HUDEP-2 (cell line): ENCODE measurements around the gene NAV2.
"Not testable (repeated sequence)": the region's sequence is repeated elsewhere in the genome, so short reads cannot be mapped to it uniquely, and the experiment has no call there.

ENCODE experiments used
- DNase-seq, 76 experiments: peaks; one replicate each; lab custom pipeline; 2025; ENCODE audit not compliant: unreplicated experiment in 76 of 76; lab: John Stamatoyannopoulos, UW

The NAV2 gene

GRCh38 chr11:20122131-20122530 is 409.5 kb downstream of the NAV2 start:
- DNase-seq: no peak

GRCh38 chr11:20125927-20126326 is 413.3 kb downstream of the NAV2 start:
- DNase-seq: no peak

- no peak for DNase-seq
These were observed 414.1 kb downstream of the NAV2 start for GRCh38 chr11:20126724-20127123.

DNA sequence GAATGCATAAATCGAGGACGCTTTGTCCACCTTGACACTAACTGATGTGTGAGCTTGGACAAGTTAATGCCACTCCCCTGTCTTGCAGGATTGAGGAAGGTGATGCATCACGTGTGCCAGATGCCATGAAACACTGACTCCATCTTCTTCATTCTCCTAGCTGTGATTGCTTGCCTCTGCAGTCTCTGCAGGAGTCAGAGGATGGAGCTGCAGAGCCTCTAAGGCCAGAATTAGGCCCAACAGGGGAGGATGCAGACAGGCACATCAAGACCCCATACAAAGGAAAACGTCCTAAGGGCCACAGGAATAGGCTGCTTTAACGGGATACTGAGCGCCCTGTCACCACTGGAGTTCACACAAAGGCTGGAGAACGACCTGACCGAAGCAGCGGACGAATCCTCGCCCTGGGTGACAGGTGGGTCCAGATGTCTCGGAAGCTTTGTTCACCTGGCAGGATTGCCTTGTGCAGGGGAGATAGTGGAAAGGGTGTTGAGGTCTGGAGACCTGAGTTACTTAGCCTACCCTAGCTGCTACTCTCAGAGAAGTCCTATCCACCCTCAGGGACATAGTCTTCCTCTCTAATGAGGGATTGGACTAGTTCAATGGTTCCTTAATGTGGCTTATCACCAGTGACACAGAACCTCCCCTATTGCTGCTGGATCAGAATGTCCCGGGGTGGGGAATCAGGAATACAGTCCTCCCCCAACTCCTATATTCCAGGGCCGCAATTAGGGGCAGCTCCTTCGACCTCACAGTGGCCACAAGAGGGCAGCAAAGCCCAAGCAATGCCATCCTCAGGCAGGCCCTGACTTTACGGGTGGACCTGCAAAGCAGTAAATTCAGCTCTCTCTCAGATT is 415.3 kb downstream of the NAV2 start:
- peak in 56 of 76 experiments; percentile 8 to 72 (median 41) for DNase-seq

GRCh38 chr11:20128528-20128825 is 415.8 kb downstream of the NAV2 start:
- DNase-seq: not testable (repeated sequence)

DNA sequence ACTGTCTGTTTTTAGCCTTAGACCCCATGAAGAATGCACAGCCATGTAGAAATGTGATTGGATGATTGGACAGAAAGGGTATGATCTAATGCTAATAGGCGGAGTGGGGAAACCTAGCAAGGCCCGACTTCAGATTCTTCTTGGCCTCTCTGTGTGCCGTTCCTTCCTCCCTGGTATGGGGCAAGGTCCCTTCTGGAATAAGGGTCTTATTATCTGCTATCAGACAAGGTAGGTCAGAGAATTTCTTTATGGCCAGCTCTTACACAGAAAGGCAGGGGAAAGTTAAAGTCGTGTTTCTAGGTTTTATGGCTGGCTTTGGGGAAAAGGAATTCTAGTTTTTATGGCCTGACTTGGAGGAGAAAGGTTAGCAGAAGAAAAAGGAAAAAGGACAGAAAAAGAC is 417.0 kb downstream of the NAV2 start:
- DNase-seq: no peak

GRCh38 chr11:20131788-20132666 is 419.4 kb downstream of the NAV2 start:
- peak in 43 of 76 experiments; percentile 3 to 52 (median 21) for DNase-seq

GRCh38 chr11:20132667-20133039 is 420.0 kb downstream of the NAV2 start:
- DNase-seq: no peak

GRCh38 chr11:20134991-20135736 is 422.5 kb downstream of the NAV2 start:
- no peak for DNase-seq

DNA sequence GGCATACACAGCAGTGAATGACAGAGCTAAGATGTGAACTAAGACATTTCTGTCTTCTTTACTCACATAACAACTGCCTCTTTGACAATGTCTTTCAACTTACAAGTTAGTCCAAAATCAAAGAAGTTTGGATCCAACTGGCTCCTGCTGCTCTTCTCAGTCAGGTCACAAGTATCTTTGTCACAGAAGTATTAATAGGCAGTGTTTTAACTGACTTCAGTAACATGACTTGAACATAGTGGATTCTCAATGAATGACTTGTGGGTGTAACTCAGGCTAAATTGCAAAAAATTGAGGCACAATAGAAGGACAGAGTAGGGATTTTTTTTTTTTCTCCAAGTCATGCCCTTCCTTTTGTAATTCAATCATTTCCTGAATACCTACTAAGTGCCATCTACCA is 425.0 kb downstream of the NAV2 start:
- no peak for DNase-seq

GRCh38 chr11:20138707-20139106 is 426.1 kb downstream of the NAV2 start:
- no peak for DNase-seq

DNA sequence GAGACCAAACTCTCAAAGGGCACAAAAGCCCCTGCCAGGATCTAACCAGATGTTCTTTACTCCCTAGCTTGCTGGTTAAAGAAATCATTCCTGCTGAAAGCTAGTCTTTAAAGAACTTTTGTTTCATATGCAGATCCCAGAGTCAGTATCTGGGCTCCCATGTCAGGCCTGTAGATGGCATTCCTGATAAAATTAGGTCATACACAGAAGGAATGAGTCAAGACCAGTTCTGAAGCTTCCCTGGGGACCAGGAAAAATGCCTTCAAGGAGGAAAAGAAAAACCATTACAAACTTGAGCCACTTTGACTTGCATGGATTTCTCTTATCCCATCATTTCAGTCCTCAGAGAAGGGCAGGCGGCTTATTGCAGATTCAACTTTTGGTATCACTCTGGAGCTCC is 441.7 kb downstream of the NAV2 start:
- no peak for DNase-seq

- DNase-seq: no peak
These were observed 443.1 kb downstream of the NAV2 start for GRCh38 chr11:20155683-20156279.

DNA sequence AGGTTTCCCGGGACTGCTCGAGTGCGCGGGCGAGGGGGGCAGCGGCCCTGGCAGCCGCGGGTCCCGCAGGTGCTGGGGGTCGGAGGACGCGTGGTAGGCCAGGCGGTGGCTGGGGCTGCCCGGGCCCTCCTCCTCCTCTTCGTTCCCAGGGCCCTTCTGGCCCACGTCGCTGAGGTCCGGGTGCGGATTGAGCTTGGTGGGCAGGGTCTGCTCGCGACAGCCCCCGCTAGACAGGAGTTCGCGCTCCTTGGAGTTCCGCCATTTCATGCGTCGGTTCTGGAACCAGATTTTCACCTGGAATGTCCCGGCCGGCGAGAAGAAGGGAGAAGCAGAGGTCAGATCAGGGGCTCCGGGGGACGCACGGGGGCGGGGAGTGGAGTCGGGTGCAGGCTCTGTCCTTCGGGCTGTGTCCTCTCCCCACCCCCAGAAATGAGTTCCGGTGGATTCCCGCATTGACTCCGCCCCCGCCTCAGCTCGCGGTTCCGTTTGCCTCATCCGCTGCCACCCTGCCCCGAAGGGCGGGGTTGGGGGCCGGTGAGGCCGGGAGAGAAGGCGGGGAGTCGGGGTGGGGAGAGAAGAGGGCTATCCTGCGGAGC is 443.7 kb downstream of the NAV2 start:
- DNase-seq: peak in 2 of 76 experiments; percentile 1 to 10

DNA sequence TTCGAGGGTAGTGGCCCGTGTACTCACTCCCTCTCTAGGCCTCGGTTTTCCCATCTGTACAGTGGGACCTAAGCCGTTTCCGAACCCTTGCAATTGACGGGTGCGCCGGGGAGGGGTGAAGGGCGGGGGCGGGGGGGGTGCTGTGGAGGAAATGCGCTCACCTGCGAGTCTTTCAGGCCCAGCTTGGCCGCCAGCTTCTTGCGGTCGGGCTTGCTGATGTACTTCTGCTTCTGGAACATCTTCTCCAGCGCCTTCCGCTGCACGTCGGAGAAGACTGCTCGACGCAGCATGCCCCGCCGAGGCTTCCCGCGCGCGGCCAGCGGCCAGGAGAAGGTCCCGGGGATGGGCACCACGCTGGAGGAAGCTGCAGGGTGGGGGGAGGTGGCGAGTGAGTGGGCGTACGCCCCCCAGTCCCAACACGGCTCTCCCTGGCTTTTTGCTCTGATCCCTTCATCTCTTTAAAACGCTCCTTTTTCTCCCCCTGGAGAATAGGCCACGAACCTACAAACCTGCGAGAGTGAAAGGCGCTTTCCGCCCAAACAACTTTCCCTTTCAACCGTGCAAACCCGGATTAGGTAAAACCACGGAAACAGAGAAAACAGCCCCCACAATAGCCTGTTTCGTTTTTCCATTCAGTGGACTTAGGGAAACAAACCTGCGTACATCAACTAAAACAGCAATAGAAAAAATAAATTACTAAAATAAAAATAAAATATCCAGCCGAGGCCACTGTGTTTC is 444.4 kb downstream of the NAV2 start:
- DNase-seq: no peak

- no peak for DNase-seq
These were observed 445.1 kb downstream of the NAV2 start for GRCh38 chr11:20157728-20158127.

GRCh38 chr11:20158597-20159257 is 446.1 kb downstream of the NAV2 start:
- peak in 42 of 76 experiments; percentile 3 to 54 (median 22) for DNase-seq

GRCh38 chr11:20159466-20160381 is 447.1 kb downstream of the NAV2 start:
- no peak for DNase-seq
